ENCODE measurements around the gene MUSK. TPM values are rescaled to one million over a fixed set of nuclear protein-coding genes. Genes with fewer than 3 reads are reported as not detected.
"Not testable (repeated sequence)": the region's sequence is repeated elsewhere in the genome, so short reads cannot be mapped to it uniquely, and the experiment has no call there.

Gene MUSK
- total RNA-seq, 8 experiments from 2014 or later, result 0.09 to 0.70 (median 0.29) TPM; not detected in 2

- H3K4me1 ChIP-seq (replicated peaks in 1 of 2), result peaks cover 0 to 8% of the 10 kb centered on the region in 2 donors
- ATAC-seq (replicated peaks in 6 of 8), result no peak
- in situ Hi-C loops (cut with MboI; ENCODE audit: low pct_unique_long_range_greater_than_20kb in 2 of 9, low sequenced_read_pairs in 9 of 9, unreplicated experiment in 9 of 9), result loop anchor here in 1 of 9 experiments (25.0 kb wide), 1 partner anchor 89 kb away; no protein-coding TSS in a partner anchor
- no peak overlapping the region for H3K4me3 ChIP-seq
- 0 to 100% (median 60%) methylated on average over 1 of the region's 1 CpG; no CpG with 5 or more reads in 1 of the 10 experiments for WGBS, 10 experiments
- H3K27ac ChIP-seq, result no peak overlapping the region
Observed at GRCh38 chr9:110776221-110776620, 107.6 kb downstream of the MUSK start.

DNA sequence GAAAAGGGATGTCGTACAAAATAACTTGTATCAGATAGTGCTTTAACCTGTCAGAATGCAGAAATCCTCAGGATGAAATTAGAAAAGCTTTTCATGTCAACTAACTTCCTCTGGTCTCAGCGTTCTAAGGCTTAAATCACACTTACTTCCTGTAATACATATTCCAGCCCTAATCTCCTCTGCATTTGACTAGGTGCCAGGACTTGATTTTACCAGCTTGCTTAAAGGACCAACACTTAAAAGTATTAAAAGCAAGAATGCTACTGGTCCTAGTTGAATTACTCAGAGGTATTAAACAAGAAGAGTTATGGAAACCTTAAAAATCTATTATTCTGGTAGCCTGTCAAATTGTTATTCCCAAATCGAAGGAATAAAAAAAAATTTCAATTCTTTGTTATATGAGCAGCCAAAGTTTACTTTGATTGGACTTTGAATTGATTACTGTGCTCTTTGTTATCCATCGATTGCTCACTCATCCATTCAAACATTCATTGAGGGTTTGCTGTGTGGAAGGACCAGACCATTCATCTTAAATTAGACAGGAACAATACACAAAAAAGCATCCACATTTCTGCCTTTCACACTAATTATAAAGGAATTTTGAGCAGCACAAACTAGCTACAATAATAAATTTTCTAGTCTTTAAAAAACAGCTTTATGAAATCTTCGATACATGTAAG is 108.7 kb downstream of the MUSK start:
- in situ Hi-C loops (cut with MboI; ENCODE audit: low pct_unique_long_range_greater_than_20kb in 2 of 9, low sequenced_read_pairs in 9 of 9, unreplicated experiment in 9 of 9), result loop anchor here in 1 of 9 experiments (25.0 kb wide), 1 partner anchor 90 kb away; no protein-coding TSS in a partner anchor
- Histone ChIP-seq H3K4me3 (no peak overlapping the region), H3K27ac (no peak overlapping the region), H3K4me1 (replicated peaks in 1 of 2) (peaks cover 0 to 8% of the 10 kb centered on the region in 2 donors)
- 23 to 60% (median 39%) methylated on average over 2 to 5 of the region's 5 CpGs for WGBS, 10 experiments
- peak in 1 of 8 experiments; percentile 25 for ATAC-seq (replicated peaks in 6 of 8)

DNA sequence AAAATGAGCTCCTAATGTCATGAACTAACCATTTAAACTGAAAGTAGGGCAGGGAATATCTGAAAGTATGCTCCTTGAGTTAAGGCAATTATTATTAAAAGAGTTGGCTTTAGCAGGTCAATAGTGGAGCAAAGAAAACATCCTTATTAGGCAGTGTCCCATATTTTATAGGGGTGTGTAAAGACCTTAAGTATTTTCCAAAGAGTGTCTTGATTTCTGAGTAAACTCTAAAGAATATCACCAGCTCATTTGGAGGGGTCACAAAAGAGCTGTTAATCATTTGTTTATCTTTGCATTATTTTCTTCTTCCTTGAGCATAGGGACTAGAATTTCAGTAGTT is 109.3 kb downstream of the MUSK start:
- no peak overlapping the region for H3K4me3 ChIP-seq
- no peak overlapping the region for H3K27ac ChIP-seq
- peaks cover 0 to 8% of the 10 kb centered on the region in 2 donors for H3K4me1 ChIP-seq (replicated peaks in 1 of 2)
- in situ Hi-C loops (cut with MboI; ENCODE audit: low pct_unique_long_range_greater_than_20kb in 2 of 9, low sequenced_read_pairs in 9 of 9, unreplicated experiment in 9 of 9), result loop anchor here in 1 of 9 experiments (25.0 kb wide), 1 partner anchor 91 kb away; no protein-coding TSS in a partner anchor
- ATAC-seq (replicated peaks in 6 of 8), result no peak

DNA sequence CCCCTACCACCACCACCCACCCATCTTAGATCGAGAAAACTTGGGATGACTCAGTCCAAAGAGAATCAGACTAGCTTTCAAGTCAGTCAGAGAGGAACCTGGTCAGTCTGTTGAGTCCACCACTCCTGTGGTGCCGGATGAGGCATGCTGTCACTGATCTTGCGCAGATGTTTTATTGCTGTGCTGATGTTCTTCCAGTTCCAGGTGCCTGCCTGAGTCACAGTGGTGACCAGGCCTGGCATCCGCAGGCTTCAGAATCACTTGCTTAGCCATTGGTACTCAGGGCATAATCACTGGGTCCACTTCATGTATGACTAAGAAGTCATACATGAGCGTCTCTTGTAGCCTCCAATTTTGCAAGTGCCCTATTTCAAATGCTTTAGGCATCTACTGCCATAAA is 114.1 kb downstream of the MUSK start:
- H3K27ac ChIP-seq, result no peak overlapping the region
- peaks cover 0 to 5% of the 10 kb centered on the region in 2 donors for H3K4me1 ChIP-seq (replicated peaks in 1 of 2)
- 20 to 100% (median 100%) methylated on average over 1 to 5 of the region's 5 CpGs; no CpG with 5 or more reads in 1 of the 10 experiments for WGBS, 10 experiments
- in situ Hi-C loops (cut with MboI; ENCODE audit: low pct_unique_long_range_greater_than_20kb in 2 of 9, low sequenced_read_pairs in 9 of 9, unreplicated experiment in 9 of 9), result loop anchor here in 1 of 9 experiments (25.0 kb wide), 1 partner anchor 95 kb away; no protein-coding TSS in a partner anchor
- no peak overlapping the region for H3K4me3 ChIP-seq
- ATAC-seq (replicated peaks in 6 of 8), result no peak

DNA sequence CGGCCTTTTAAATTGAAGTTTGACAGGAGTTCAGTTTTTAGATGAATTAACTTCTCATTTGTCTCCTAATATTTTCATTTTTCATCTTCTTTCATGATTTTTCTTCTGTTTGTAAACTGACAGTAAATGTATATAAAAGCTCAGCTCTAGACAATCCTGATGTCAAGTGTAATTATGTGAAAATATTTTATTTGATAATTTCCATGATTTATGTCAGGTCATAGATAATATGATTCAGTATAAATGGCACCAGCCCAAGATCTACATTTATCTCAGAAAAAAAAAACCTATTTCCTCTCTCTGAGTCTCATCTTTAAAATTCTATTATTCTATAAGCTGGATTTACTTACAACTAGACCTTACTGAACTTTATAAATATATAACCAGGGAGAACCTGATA is 115.7 kb downstream of the MUSK start:
- WGBS, 10 experiments, result 79 to 100% (median 100%) methylated on average over 1 of the region's 1 CpG; no CpG with 5 or more reads in 1 of the 10 experiments
- in situ Hi-C loops (cut with MboI; ENCODE audit: low pct_unique_long_range_greater_than_20kb in 2 of 9, low sequenced_read_pairs in 9 of 9, unreplicated experiment in 9 of 9), result loop anchor here in 1 of 9 experiments (25.0 kb wide), 1 partner anchor 97 kb away; no protein-coding TSS in a partner anchor
- Histone ChIP-seq H3K27ac (no peak overlapping the region), H3K4me3 (no peak overlapping the region), H3K4me1 (replicated peaks in 1 of 2) (no peaks in the 10 kb centered on the region)
- ATAC-seq (replicated peaks in 6 of 8), result no peak

DNA sequence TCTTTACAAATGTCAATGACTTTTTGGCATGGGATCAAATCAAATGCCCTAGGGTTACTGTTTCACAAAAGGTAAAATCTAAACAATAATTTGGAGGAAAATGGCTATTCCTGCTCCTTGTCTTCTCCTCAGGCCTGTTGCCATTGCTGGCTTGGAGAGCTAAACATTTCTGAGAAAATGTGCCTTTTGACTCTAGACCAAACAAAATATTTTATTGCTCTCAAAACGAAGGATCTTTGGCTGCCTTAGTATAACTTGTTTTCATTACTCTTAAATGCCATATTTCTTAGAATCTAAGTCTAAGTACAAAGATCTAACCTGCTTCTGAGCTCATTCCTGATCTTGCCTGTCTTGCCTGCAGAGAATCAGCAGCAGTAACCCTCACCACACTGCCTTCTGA is 116.6 kb downstream of the MUSK start:
- no peak for ATAC-seq (replicated peaks in 6 of 8)
- H3K4me1 ChIP-seq (replicated peaks in 1 of 2), result no peaks in the 10 kb centered on the region
- in situ Hi-C loops (cut with MboI; ENCODE audit: low pct_unique_long_range_greater_than_20kb in 2 of 9, low sequenced_read_pairs in 9 of 9, unreplicated experiment in 9 of 9), result loop anchor here in 1 of 9 experiments (25.0 kb wide), 1 partner anchor 98 kb away; no protein-coding TSS in a partner anchor
- WGBS, 10 experiments, result 0 to 88% (median 35%) methylated on average over 1 of the region's 1 CpG; no CpG with 5 or more reads in 2 of the 10 experiments
- H3K27ac ChIP-seq, result no peak overlapping the region
- H3K4me3 ChIP-seq, result no peak overlapping the region

- H3K27ac ChIP-seq; ATAC-seq (replicated peaks in 6 of 8); H3K4me1 ChIP-seq (replicated peaks in 1 of 2); H3K4me3 ChIP-seq: not testable (repeated sequence)
- 71 to 100% (median 93%) methylated on average over 1 to 5 of the region's 5 CpGs for WGBS, 10 experiments
- in situ Hi-C loops (cut with MboI; ENCODE audit: low pct_unique_long_range_greater_than_20kb in 2 of 9, low sequenced_read_pairs in 9 of 9, unreplicated experiment in 9 of 9), result loop anchor here in 1 of 9 experiments (25.0 kb wide), 1 partner anchor 101 kb away; no protein-coding TSS in a partner anchor
Observed at GRCh38 chr9:110788396-110788795, 119.8 kb downstream of the MUSK start.

DNA sequence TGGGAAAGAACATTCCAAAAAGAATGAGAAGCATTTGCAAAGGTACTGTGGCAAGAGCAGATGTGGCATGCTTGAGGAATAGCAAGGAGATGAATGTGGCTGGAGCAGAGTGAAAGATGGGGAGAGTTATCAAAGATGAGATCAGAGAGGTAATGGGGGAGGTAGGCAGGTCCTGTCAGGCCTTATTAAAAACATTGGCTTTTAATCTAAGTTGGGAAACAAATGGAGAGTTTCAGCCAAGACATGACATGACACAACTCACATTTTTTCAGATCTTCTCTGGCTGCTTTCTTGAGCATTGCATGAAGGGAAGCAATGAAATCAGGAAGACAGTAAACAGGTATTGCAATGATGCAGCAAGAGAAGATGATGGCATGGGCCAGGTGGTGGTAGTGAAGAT is 120.3 kb downstream of the MUSK start:
- no peak overlapping the region for H3K4me3 ChIP-seq
- H3K27ac ChIP-seq, result no peak overlapping the region
- no peak for ATAC-seq (replicated peaks in 6 of 8)
- in situ Hi-C loops (cut with MboI; ENCODE audit: low pct_unique_long_range_greater_than_20kb in 2 of 9, low sequenced_read_pairs in 9 of 9, unreplicated experiment in 9 of 9), result loop anchor here in 1 of 9 experiments (25.0 kb wide), 1 partner anchor 102 kb away; no protein-coding TSS in a partner anchor
- H3K4me1 ChIP-seq (replicated peaks in 1 of 2), result no peaks in the 10 kb centered on the region

DNA sequence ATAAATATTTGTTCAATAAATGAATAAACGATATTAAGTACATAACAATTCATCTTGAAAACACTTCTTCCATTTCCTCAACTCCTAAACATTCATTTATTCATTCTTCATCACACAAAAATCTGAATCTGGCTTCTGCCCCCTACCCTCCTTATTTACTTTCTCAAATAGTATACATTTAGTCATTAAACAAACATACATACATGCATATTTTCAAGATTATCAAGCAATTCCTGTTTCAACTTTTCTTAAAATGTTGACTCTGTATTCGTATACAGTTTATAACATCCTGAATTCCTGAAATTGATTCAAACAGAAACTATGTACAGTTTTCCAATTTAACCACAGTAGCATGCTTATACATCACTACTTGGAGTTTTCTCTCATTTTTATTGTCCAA is 129.0 kb downstream of the MUSK start:
- H3K4me1 ChIP-seq (replicated peaks in 1 of 2), result peaks cover 2% of the 10 kb centered on the region in 2 donors
- no peak overlapping the region for H3K27ac ChIP-seq
- ATAC-seq (replicated peaks in 6 of 8), result no peak
- WGBS, 10 experiments, result 0 to 86% (median 29%) methylated on average over 1 to 2 of the region's 2 CpGs
- in situ Hi-C loops (cut with MboI; ENCODE audit: low pct_unique_long_range_greater_than_20kb in 2 of 9, low sequenced_read_pairs in 9 of 9, unreplicated experiment in 9 of 9), result loop anchor here in 1 of 9 experiments (25.0 kb wide), 1 partner anchor 110 kb away; no protein-coding TSS in a partner anchor
- no peak overlapping the region for H3K4me3 ChIP-seq

DNA sequence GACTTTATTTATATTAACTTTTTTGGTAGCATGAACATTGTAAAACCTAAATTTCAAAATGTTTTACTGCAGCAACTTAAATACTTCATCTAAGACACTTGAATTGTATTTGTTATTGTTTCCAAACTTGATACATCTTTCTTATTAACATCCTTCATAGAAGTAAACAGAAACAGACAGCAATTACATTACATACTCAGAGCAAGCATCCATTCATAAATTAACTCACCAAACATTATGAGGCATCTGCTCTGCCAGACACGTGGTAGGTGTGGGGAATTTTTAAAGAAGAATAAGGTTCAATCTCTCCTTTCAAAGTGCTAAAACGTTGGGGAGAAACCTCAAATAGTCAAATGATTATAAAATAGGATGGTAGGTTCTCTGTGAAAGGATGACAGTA is 130.8 kb downstream of the MUSK start:
- in situ Hi-C loops (cut with MboI; ENCODE audit: low pct_unique_long_range_greater_than_20kb in 2 of 9, low sequenced_read_pairs in 9 of 9, unreplicated experiment in 9 of 9), result loop anchor here in 1 of 9 experiments (25.0 kb wide), 1 partner anchor 112 kb away; no protein-coding TSS in a partner anchor
- Histone ChIP-seq H3K4me3 (no peak overlapping the region), H3K27ac (no peak overlapping the region), H3K4me1 (replicated peaks in 1 of 2) (peaks cover 2 to 4% of the 10 kb centered on the region in 2 donors)
- WGBS, 10 experiments, result 13 to 100% (median 41%) methylated on average over 1 to 2 of the region's 2 CpGs; no CpG with 5 or more reads in 2 of the 10 experiments
- peak in 2 of 8 experiments; percentile 29 to 44 for ATAC-seq (replicated peaks in 6 of 8)

- no peak overlapping the region for H3K27ac ChIP-seq
- H3K4me3 ChIP-seq, result no peak overlapping the region
- no peak for ATAC-seq (replicated peaks in 6 of 8)
- H3K4me1 ChIP-seq (replicated peaks in 1 of 2), result peaks cover 2 to 4% of the 10 kb centered on the region in 2 donors
- 17 to 100% (median 78%) methylated on average over 1 of the region's 1 CpG; no CpG with 5 or more reads in 2 of the 10 experiments for WGBS, 10 experiments
- in situ Hi-C loops (cut with MboI; ENCODE audit: low pct_unique_long_range_greater_than_20kb in 2 of 9, low sequenced_read_pairs in 9 of 9, unreplicated experiment in 9 of 9), result no loop called here
Observed at GRCh38 chr9:110801426-110801825, 132.8 kb downstream of the MUSK start.

GRCh38 chr9:110802416-110803035 is 133.9 kb downstream of the MUSK start:
- in situ Hi-C loops (cut with MboI; ENCODE audit: low pct_unique_long_range_greater_than_20kb in 2 of 9, low sequenced_read_pairs in 9 of 9, unreplicated experiment in 9 of 9), result no loop called here
- WGBS, 10 experiments, result 17 to 79% (median 60%) methylated on average over 1 to 6 of the region's 6 CpGs
- no peak overlapping the region for H3K27ac ChIP-seq
- H3K4me1 ChIP-seq (replicated peaks in 1 of 2), result peaks cover 2 to 4% of the 10 kb centered on the region in 2 donors
- ATAC-seq (replicated peaks in 6 of 8), result no peak
- no peak overlapping the region for H3K4me3 ChIP-seq

DNA sequence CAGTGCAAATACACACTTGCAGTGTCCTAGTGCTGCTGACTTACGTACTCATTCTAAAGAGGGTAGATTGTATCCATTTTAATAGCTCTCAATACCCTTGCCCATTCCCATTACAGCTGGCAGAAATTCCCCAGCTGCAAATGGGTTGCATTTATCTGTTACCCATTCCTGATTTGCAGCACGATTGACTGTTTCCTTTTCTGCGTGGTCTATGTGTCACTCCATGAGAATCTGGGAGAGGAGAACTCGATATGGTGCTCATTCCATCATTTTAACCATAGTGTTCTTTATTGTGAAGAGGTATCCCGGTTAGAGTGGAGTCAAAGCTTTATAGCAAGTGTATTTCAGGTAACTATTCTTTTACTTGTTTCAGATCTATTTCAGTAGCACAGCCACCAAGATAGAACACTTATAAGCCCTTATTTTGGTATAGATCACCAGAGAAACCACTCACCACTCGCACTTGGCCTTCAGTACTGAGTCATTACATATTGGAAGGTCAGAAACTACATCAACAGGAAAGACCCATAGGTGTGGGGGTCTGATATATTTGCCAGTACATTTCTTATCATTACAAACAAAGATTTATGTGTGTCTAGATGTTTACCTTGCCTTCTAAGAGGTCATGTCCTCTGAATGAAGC is 139.5 kb downstream of the MUSK start:
- H3K27ac ChIP-seq, result no peak overlapping the region

More for the DNA sequence above, 139.5 kb downstream of the MUSK start:
- Histone ChIP-seq H3K4me3 (no peak overlapping the region), H3K4me1 (replicated peaks in 1 of 2) (no peaks in the 10 kb centered on the region)
- in situ Hi-C loops (cut with MboI; ENCODE audit: low pct_unique_long_range_greater_than_20kb in 2 of 9, low sequenced_read_pairs in 9 of 9, unreplicated experiment in 9 of 9), result no loop called here
- no peak for ATAC-seq (replicated peaks in 6 of 8)
- WGBS, 10 experiments, result 50 to 100% (median 87%) methylated on average over 1 to 5 of the region's 6 CpGs; no CpG with 5 or more reads in 1 of the 10 experiments
